Ishikawa (cell line): ENCODE results near the gene PAQR3.

Experiments
- CEBPB ChIP-seq: IDR thresholded peaks from 2 replicates; pipeline ENCODE4 v1.6.1; 2012
- CREB1 ChIP-seq: IDR thresholded peaks from 2 replicates; pipeline ENCODE4 v1.6.1; 2012; ENCODE audit warnings: low read depth
- RAD21 ChIP-seq: IDR thresholded peaks from 2 replicates; pipeline ENCODE4 v1.6.1; 2012; ENCODE audit warnings: low read depth
- TAF1 ChIP-seq: IDR thresholded peaks from 2 replicates; pipeline ENCODE4 v1.6.1; 2012; ENCODE audit warnings: low read depth, mild to moderate bottlenecking
- YY1 ChIP-seq: IDR thresholded peaks from 2 replicates; pipeline ENCODE4 v1.6.1; 2012; ENCODE audit warnings: low read depth

GRCh38 chr4:78953231-78953630 lies 14.0 kb upstream of the PAQR3 start:
- TF ChIP-seq TAF1 (no peak), RAD21 (no peak), CREB1 (no peak), YY1 (no peak), CEBPB (no peak)
